ENCODE data around the gene NTM.

DNA sequence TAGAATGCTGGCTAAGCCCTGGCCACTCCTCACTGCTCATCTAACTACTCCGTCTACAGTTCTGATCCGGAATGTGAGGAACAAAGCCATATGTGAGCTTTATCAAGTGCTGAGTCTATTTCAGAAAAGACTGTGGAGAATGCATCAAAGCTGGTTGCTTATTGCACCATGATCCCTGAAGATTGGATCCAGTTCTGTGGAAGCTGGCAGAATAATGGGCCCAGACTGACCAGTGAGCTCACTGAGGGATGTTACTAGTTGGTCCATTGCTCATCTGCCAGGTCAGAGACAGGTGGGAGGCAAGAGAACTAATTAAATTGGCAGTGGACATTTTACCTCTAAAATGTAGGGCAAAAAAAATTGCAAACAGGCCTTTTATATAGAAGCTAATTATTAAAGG lies 681.3 kb downstream of the NTM start:
- TF ChIP-seq, protein P1, sequence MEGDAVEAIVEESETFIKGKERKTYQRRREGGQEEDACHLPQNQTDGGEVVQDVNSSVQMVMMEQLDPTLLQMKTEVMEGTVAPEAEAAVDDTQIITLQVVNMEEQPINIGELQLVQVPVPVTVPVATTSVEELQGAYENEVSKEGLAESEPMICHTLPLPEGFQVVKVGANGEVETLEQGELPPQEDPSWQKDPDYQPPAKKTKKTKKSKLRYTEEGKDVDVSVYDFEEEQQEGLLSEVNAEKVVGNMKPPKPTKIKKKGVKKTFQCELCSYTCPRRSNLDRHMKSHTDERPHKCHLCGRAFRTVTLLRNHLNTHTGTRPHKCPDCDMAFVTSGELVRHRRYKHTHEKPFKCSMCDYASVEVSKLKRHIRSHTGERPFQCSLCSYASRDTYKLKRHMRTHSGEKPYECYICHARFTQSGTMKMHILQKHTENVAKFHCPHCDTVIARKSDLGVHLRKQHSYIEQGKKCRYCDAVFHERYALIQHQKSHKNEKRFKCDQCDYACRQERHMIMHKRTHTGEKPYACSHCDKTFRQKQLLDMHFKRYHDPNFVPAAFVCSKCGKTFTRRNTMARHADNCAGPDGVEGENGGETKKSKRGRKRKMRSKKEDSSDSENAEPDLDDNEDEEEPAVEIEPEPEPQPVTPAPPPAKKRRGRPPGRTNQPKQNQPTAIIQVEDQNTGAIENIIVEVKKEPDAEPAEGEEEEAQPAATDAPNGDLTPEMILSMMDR (IDR thresholded peaks at IDR 0.05), result no peak
- no peak for TF ChIP-seq POLR2A (IDR thresholded peaks at IDR 0.05)

All from adrenal gland (tissue), 5 donors.